Endodermal cell (in vitro differentiated cells): ENCODE measurements around the gene DND1. TPM values are rescaled to one million over a fixed set of nuclear protein-coding genes. Genes with fewer than 3 reads are reported as not detected.
A peak's percentile ranks its signal among the peaks of the same experiment; 100 is the strongest.

Experiments
- DNase-seq: peaks from one replicate; pipeline ENCODE4 v3.0.0-alpha.2; 2017
- H3K27ac ChIP-seq: 2 replicates; pipeline ENCODE4 v1.5.1; 2013; ENCODE audit warnings: mild to moderate bottlenecking, low read depth, low read length, moderate library complexity
- H3K27me3 ChIP-seq: 2 replicates; pipeline ENCODE4 v1.6.1; 2013; ENCODE audit warnings: mild to moderate bottlenecking, low read length, moderate library complexity; ENCODE audit not compliant: insufficient read depth, control insufficient read depth, poor library complexity, severe bottlenecking
- H3K36me3 ChIP-seq: 2 replicates; pipeline ENCODE4 v1.7.0; 2013; ENCODE audit warnings: mild to moderate bottlenecking, low read length, moderate library complexity; ENCODE audit not compliant: control insufficient read depth, insufficient read depth
- H3K4me1 ChIP-seq: one replicate; pipeline ENCODE4 v1.7.0; 2013; ENCODE audit warnings: low read length; ENCODE audit not compliant: control insufficient read depth, insufficient read depth
- H3K4me3 ChIP-seq: 2 replicates; pipeline ENCODE4 v1.5.1; 2013; ENCODE audit warnings: mild to moderate bottlenecking, low read length, moderate library complexity
- H3K9ac ChIP-seq: 2 replicates; pipeline ENCODE4 v1.6.1; 2013; ENCODE audit warnings: mild to moderate bottlenecking, low read length, moderate library complexity; ENCODE audit not compliant: poor library complexity, severe bottlenecking; ENCODE audit errors: extremely low read depth
- H3K9me3 ChIP-seq: 2 replicates; pipeline ENCODE4 v1.6.1; 2013; ENCODE audit warnings: mild to moderate bottlenecking, low read length, moderate library complexity; ENCODE audit not compliant: control insufficient read depth
- H3K27ac Mint-ChIP-seq: 2 replicates; pipeline ENCODE4 v1.8.0; 2020; ENCODE audit warnings: mixed read lengths
- H3K27me3 Mint-ChIP-seq: 2 replicates; pipeline ENCODE4 v1.8.0; 2021; ENCODE audit warnings: mild to moderate bottlenecking, mixed read lengths; ENCODE audit not compliant: insufficient read depth
- H3K36me3 Mint-ChIP-seq: 2 replicates; pipeline ENCODE4 v1.8.0; 2020; ENCODE audit warnings: low read depth, mixed read lengths
- H3K4me1 Mint-ChIP-seq: 2 replicates; pipeline ENCODE4 v1.8.0; 2020; ENCODE audit warnings: mixed read lengths
- H3K4me3 Mint-ChIP-seq: 2 replicates; pipeline ENCODE4 v1.8.0; 2020; ENCODE audit warnings: mild to moderate bottlenecking, moderate library complexity, mixed read lengths
- H3K9me3 Mint-ChIP-seq: 2 replicates; pipeline ENCODE4 v1.8.0; 2020; ENCODE audit warnings: mild to moderate bottlenecking, mixed read lengths
- CTCF ChIP-seq: fragments of 200-600 bp; sonication (generic); conservative IDR thresholded peaks from 2 replicates; pipeline ENCODE4 v1.5.0; 2021; ENCODE audit warnings: antibody characterized with exemption, mild to moderate bottlenecking
- WGBS, 2 experiments: methylation state at CpG; one replicate each; pipeline versions ENCODE4 v1.1.5 to v1.1.7; 2013; ENCODE audit warnings: missing lambda C conversion rate in 2 of 2, mixed read lengths in 1 of 2; ENCODE audit not compliant: insufficient coverage in 1 of 2, insufficient read length in 1 of 2; 5-methylcytosine and 5-hydroxymethylcytosine counted together
- total RNA-seq, 2 donors: library from RNA; stranded (reverse); fragmentation: NEBNext Ultra II Directional in 1 of 2; extraction: Animal tissue kit (Norgen Biotek cat#: 25700) in 1 of 2; gene quantifications; 2 replicates in 1 of 2; 3 replicates in 1 of 2; pipeline ENCODE4 v1.2.1, GENCODE V29; 2021

DND1 gene
- total RNA-seq, 2 donors from 2014 or later = 1.1 to 1.6 TPM

- Histone ChIP-seq H3K4me1 (no peaks in the 10 kb centered on the region), H3K9ac (no peak overlapping the region), H3K36me3 (no peaks in the 10 kb centered on the region), H3K4me3 (peak overlapping the region; percentile 47), H3K9me3 (peaks cover 27% of the 10 kb centered on the region), H3K27me3 (peaks cover 39% of the 10 kb centered on the region), H3K27ac (no peak overlapping the region)
- H3K27me3 Mint-ChIP-seq = peaks cover 15% of the 10 kb centered on the region
- TF ChIP-seq CTCF = no peak
- H3K27ac Mint-ChIP-seq = no peak overlapping the region
- no peaks in the 10 kb centered on the region for H3K4me1 Mint-ChIP-seq
- no peak overlapping the region for H3K4me3 Mint-ChIP-seq
- WGBS, 2 experiments = 43 to 55% methylated on average over 26 to 36 of the region's 36 CpGs
- H3K36me3 Mint-ChIP-seq = peaks cover 2% of the 10 kb centered on the region
- H3K9me3 Mint-ChIP-seq = peaks cover 53% of the 10 kb centered on the region
- no peak for DNase-seq
Measured at GRCh38 chr5:140631831-140632365, 41.5 kb downstream of the DND1 start.

- no peak overlapping the region for H3K4me3 ChIP-seq
- H3K27ac ChIP-seq = no peak overlapping the region
- H3K9me3 ChIP-seq = peaks cover 29% of the 10 kb centered on the region
- Mint-ChIP-seq H3K4me1 (no peaks in the 10 kb centered on the region), H3K27ac (no peak overlapping the region), H3K27me3 (peaks cover 15% of the 10 kb centered on the region), H3K9me3 (peaks cover 59% of the 10 kb centered on the region), H3K4me3 (no peak overlapping the region), H3K36me3 (peaks cover 2% of the 10 kb centered on the region)
- H3K4me1 ChIP-seq = no peaks in the 10 kb centered on the region
- H3K27me3 ChIP-seq = peaks cover 39% of the 10 kb centered on the region
- no peaks in the 10 kb centered on the region for H3K36me3 ChIP-seq
- WGBS, 2 experiments = 93 to 98% methylated on average over 4 of the region's 4 CpGs
- H3K9ac ChIP-seq = no peak overlapping the region
- TF ChIP-seq CTCF = no peak
- DNase-seq = no peak
Measured at GRCh38 chr5:140631036-140631417, 42.3 kb downstream of the DND1 start.

GRCh38 chr5:140630292-140631035, 42.9 kb downstream of the DND1 start:
- H3K4me3 Mint-ChIP-seq = no peak overlapping the region
- no peaks in the 10 kb centered on the region for H3K4me1 Mint-ChIP-seq
- H3K27ac ChIP-seq = no peak overlapping the region
- no peak overlapping the region for H3K9ac ChIP-seq
- TF ChIP-seq CTCF = no peak
- H3K27me3 Mint-ChIP-seq = peaks cover 15% of the 10 kb centered on the region
- peaks cover 29% of the 10 kb centered on the region for H3K9me3 ChIP-seq
- peaks cover 64% of the 10 kb centered on the region for H3K9me3 Mint-ChIP-seq
- peaks cover 2% of the 10 kb centered on the region for H3K36me3 Mint-ChIP-seq
- 86 to 100% methylated on average over 1 to 2 of the region's 2 CpGs for WGBS, 2 experiments
- H3K36me3 ChIP-seq = no peaks in the 10 kb centered on the region
- no peak overlapping the region for H3K27ac Mint-ChIP-seq
- H3K4me1 ChIP-seq = no peaks in the 10 kb centered on the region
- no peak for DNase-seq
- H3K27me3 ChIP-seq = peaks cover 39% of the 10 kb centered on the region
- H3K4me3 ChIP-seq = no peak overlapping the region
